C4-2B (cell line): Measurements from ENCODE around the gene PTGDS.

ENCODE experiments used
- H3K27ac ChIP-seq: fragments of 450-650 bp; 2 replicates; pipeline ENCODE4 v1.5.1; 2017
- CTCF ChIP-seq: fragments of 450-650 bp; conservative IDR thresholded peaks from 2 replicates; pipeline ENCODE4 v1.5.1; 2017; ENCODE audit warnings: mild to moderate bottlenecking
- ZFX ChIP-seq: fragments of 450-650 bp; IDR thresholded peaks from 2 replicates; pipeline ENCODE4 v1.6.1; 2017

The PTGDS gene

GRCh38 chr9:136972743-136973142 is 4.6 kb upstream of the PTGDS start:
- TF ChIP-seq CTCF = no peak
- TF ChIP-seq ZFX = no peak
- H3K27ac ChIP-seq = no peak overlapping the region

GRCh38 chr9:136973618-136974617 is 3.4 kb upstream of the PTGDS start:
- no peak overlapping the region for H3K27ac ChIP-seq
- no peak for TF ChIP-seq CTCF
- no peak for TF ChIP-seq ZFX

DNA sequence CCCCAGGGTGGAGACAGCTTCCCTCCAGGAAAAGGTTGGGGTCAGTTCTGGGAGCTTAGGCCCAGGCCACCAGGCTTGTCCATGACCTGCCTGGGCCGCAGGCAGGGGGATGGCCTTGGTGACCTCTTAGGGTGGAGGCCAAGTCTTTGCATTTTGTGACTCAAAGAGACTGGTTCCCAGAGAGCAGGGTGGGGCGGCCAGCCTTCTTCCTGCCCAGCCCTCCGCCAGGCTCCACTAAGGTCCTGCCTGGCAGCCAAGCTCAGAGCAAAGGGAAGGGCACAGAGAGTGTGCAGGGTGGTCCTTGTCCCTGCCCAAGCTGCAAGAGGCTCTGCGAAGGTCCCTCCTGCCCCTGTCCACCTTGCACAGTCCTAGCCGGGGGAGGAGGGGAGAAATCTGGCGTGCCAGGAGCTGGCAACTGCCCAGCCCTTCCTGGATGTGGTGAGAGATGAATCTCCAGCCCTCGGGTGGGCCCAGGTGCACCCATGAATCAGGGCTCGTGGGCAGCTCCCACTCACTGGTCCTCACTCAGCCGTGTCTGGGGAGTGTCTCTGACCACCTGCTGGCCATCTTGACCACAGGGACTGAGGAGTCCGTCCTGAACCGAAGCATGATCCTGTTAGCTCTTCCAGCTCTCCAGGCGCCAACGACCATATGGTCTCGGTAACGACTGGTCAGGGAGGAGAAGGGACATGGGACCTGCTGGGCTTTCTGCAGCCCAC is 2.3 kb upstream of the PTGDS start:
- H3K27ac ChIP-seq = no peak overlapping the region
- TF ChIP-seq CTCF = no peak
- TF ChIP-seq ZFX = no peak

DNA sequence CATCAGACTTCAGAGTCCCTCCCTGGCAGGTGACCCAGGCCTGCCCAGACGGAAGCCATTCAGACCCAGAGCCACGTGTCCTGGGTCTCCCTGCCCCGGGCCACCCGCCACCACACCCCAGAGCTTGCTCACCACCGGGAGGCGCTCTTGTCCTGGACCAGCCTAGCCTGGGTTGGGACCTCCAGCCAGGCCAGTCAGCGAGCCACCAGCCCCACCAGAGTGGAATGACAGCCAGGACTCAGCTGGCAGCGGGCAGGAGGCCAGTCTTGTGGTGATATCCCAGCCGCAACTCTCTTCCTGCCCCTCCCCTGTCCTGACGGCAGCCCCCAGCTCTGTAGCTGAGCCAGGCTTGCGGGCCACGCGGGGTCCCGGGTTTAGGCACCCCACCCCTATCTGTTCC is 1.7 kb upstream of the PTGDS start:
- H3K27ac ChIP-seq = no peak overlapping the region
- no peak for TF ChIP-seq ZFX

GRCh38 chr9:136977649-136978072 is 357 bp downstream of the PTGDS start:
- H3K27ac ChIP-seq = no peak overlapping the region
- no peak for TF ChIP-seq CTCF
- TF ChIP-seq ZFX = no peak

DNA sequence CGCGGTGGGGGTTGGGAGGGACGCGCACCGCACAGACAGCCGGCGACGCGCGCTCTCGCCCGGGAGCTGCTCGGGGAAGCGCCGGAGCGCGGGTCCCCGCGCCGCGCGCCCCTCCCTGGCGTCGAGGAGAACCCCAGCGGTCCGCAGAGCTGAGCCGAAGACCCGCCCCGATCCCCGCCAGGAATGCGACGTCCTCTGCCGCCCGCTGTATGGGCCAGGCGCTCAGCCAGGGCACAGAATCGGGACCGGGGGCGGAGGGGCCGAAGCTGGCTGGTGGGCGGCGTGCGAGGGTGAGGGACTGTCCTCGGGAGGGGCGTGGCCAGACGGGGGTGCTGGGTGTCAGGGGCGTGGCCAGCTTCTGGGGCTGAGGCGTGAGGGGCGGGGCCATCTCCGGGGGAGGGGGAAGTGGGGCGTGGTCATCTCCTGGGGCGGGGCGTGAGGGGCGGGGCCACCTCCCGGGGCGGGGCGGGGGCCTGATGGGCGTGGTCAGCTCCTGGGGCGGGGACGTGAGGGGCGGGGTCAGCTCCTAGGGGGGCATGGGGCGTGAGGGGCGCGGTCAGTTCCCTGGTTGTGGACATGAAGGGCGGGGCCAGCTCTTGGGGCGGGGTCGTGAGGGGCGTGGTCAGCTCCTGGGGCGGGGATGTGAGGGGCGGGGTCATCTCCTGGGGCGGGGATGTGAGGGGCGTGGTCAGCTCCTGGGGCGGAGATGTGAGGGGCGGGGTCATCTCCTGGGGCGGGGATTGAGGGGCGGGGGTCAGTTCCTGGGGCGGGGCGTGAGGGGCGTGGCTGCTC is 965 bp downstream of the PTGDS start:
- no peak for TF ChIP-seq CTCF
- no peak for TF ChIP-seq ZFX
- H3K27ac ChIP-seq = no peak overlapping the region

DNA sequence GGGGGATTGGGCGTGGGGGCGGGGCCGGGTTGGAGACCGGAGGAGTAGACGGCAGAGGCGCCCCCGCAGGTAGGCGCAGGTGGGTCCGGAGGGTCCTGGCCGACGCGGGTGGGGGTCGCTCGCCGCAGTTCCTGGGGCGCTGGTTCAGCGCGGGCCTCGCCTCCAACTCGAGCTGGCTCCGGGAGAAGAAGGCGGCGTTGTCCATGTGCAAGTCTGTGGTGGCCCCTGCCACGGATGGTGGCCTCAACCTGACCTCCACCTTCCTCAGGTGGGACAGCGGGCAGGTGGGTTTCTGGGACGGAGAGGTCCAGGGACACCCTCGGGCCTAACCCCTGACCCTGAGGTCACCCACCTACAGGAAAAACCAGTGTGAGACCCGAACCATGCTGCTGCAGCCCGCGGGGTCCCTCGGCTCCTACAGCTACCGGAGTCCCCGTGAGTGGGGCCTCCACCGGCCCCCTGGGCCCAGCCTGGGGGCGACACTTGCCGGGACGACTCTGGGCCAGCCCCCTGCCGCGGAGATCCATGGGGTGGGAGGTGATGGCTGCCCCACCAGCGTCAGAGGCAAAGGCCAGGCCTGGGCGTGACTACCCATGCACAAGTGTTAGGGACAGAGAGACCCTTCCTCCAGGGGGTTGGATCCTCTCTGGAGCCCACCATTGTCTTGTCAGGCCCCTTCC is 1.7 kb downstream of the PTGDS start:
- TF ChIP-seq CTCF (no peak), ZFX (no peak)
- H3K27ac ChIP-seq = no peak overlapping the region
